HG02938 (cell line): ENCODE data around the gene EIF4G3.
"Not testable (repeated sequence)": the region's sequence is repeated elsewhere in the genome, so short reads cannot be mapped to it uniquely, and the experiment has no call there.

Experiments
- ATAC-seq: cut with Tn5 transposase; IDR thresholded peaks from one replicate; pipeline ENCODE4 v1.9.1; 2021; ENCODE audit warnings: mild to moderate bottlenecking, moderate library complexity; ENCODE audit not compliant: unreplicated experiment

The EIF4G3 gene

DNA sequence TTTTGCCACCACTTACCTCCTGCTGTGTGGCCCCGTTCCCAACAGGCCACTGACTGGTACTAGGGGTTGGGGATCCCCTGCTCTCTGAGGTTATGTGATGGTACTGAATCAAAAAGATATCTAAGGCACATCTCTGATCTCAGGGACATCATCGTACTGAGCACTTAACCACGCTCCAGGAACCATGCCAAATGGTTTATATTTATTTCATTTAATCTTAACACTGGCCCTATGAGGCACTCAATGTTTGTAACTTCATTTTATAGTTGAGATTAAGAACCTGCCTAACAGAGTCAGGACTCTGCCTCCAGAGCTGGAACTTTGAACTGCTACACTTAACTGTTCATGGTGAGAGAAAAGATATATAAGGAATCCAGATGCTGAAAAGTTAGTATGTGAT lies 291.6 kb downstream of the EIF4G3 start:
- no peak for ATAC-seq

DNA sequence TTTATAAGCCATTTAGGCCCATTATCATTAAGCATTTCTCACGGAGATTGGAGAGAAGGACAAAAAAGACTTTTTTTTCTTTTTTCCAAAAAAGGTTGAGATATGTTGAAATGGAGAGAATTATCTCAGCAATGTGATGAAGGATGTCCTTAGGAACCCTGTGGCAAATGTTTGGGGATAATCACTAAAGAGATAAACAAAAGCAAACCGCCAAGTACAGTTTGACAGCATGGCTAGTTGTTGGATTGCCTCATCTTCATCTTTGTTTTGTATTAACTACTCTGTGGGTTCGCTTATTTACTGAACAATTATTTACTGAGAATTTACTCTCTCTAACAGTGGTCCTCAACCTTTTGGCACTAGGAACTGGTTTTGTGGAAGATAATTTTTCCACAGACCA lies 292.2 kb downstream of the EIF4G3 start:
- ATAC-seq, result no peak

DNA sequence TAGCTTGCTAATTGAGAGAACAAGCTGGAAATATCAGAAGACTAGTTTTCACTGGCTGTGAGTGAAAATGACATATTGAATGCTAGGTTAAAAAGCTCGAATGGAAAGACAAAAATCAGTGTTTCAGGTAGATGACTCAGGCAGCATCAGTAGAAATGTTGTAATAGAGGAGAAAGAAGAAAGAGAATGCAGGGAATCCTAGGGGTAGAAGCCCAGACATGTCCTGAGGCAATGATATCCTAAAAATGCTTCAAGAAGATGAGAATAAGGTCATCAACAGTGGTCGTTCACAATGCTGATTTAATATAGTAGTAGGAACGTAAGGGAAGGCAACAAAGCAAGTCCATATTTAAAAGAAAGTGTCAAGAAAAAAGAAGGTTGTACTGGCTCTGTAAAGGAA lies 292.9 kb downstream of the EIF4G3 start:
- no peak for ATAC-seq

DNA sequence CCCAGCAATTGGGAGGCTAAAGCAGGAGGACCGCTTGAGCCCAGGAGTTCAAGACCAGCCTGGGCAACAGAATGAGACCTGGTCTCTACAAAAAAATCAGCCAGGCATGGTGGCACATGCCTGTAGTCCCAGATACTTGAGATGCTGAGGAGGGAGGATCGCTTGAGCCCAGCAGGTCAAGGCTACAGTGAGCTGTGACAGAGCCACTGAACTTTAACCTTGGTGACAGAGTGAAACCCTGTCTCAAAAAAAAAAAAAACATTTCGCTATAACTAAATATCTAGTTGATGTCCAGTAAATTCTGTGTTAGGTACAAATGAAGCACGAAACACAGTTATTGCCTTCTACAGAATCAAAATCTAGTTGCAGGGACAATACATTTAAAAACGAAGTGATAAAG lies 293.9 kb downstream of the EIF4G3 start:
- no peak for ATAC-seq

DNA sequence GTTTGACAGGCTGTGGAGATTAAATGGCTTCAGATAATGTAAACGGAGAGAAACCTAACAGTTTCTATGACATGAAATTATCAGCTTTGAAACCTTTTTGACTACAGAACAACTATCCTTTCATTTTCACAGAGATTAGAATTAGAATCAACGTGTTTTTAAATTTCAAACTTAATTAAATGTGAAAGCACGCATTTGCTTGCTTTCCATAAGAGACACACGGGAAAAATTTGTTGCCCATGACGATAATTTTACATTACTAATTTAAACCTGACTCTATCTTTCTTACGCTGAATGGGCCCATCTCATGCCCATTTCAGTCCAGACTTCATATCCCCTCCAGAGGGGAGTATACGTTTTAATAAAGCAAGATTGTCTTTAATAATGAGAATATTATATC lies 297.9 kb downstream of the EIF4G3 start:
- no peak for ATAC-seq

DNA sequence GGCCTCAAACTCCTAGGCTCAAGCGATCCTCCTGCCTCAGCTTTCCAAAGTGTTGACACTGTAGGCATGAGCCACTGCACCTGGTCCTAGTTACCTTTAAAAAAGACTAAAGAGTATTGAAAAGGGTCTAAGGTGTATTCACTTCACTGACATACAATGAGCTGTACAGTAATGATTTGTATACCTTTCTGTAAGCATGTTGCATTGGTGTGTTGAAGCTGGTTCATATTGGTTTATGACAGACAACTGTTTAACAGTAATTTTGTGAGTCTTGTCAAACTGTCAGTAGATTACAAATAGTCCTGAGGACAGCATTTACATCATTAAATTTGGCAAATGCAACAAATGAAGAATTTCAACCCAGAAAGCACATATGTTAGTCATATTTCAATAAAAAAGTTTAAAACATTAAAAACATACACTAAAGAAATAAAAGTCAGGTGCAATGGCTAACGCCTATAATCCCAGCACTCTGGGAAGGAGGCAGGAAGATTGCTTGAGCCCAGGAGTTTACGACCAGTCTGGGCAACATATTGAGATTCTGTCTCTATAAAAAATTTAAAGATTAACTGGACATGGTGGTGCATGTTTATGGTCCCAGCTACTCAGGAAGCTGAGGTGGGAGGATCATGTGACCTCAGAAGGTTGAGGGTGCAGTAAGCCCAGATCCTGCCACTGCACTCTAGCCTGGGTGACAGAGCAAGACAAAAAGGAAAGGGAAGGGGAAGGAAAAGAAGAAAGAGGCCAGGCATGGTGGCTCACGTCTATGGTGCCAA lies 301.3 kb downstream of the EIF4G3 start:
- ATAC-seq, result no peak

DNA sequence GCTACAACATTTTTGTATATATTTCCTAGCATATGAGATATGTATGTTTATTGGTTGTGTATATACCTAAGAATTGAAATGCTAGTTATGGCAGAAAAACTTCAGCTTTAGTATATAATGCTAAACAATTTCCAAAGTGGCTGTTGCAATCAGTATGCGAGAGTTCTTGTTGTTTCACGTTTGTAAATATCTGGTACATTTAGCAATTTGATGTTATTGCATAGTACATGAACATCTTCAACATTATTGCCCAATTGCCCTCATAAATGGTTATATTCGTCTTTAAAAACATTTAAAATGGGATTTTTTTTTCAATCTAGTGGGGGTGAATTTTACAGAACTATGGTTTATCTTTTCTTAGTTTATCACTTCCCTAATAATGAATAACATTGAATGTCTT lies 303.4 kb downstream of the EIF4G3 start:
- no peak for ATAC-seq

DNA sequence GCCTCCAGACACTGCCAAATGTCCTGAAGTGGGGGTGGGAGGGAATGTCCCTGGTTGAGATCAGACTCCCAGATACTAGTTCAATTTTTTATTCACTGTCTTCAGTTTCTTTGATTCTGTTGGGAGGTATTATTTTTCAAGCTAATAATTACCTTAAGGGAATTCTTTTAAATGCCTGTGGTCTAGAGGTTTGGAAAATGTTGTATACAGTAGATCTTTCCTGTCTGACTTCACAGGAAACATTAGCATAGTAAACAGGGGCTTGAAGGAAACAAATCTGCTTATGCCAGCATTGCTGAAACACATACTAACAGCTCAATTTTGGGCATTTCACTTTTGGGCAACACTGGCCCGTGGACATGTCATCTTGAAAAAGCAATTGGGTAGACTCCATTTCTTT lies 305.3 kb downstream of the EIF4G3 start:
- ATAC-seq, result no peak

DNA sequence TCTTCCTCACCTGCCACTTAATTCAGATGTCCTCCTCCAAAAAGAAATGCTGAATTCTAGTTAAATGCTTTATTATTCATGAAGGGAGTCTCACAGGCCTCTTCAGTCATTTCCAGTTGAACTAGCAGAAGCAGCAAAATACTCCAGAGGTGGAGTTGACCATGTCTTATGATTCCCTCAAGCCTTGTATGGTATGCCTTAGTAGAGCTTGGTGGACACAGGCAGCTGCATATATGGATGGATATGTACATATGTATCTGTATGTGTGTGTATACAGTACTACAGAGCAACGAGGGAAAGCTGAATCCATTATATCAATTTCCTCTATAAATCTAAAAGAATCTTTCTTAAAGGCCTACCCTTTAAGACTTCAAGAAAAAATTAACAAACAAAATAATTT lies 306.0 kb downstream of the EIF4G3 start:
- no peak for ATAC-seq

DNA sequence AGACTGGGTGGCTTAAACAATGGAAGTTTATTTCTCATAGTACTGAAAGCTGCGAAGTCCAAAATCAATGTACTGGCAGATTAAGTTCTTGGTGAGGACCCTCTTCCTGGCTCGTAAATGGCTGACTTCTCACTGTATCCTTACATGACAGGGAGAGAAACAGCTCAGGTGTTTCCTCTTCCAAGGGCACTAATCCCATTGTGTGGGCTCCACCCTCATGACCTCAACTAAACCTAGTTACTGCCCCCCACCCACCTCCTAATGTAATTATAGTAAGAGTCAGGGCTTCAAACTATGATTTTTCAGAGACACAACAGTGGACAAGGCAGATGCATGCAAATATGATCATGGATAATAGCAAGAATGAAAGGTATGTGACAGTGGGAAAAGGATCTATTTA lies 308.4 kb downstream of the EIF4G3 start:
- no peak for ATAC-seq

DNA sequence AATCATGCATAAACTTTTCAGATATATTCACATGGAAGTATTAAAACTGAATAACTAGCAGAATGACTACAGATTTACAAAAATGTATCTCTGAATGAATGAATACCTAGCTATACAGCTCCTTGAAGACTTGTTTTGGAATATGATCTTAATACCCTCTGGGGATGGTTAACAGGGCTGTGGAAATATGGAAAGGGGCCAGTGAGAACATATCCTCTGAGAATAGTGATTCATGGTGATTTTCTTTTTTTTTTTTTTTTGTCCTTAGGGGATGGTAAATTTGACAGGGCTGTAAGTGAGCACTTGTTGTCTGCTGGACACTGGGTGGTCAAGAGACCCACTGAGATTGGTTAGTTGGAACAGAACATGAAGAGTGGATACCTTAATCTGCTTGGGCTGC lies 308.9 kb downstream of the EIF4G3 start:
- no peak for ATAC-seq

DNA sequence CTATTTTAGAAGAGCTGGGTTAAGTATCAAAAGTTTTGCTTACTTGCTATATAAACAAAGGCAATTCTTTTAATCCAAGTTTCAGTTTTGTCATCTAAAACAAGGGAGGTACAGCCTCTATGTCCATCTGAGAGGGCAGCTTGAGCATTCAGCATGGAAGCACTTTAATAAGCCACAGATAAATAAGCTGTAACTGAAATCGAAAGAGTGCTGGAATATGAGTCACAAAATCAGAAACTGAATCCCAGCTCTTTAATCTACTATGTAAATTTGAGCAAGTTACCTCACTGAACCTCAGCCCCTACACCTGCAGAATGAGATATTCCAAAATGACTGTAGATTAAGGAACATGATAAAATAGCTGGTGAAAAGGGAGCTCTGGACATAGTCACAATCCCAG lies 309.6 kb downstream of the EIF4G3 start:
- ATAC-seq, result no peak

DNA sequence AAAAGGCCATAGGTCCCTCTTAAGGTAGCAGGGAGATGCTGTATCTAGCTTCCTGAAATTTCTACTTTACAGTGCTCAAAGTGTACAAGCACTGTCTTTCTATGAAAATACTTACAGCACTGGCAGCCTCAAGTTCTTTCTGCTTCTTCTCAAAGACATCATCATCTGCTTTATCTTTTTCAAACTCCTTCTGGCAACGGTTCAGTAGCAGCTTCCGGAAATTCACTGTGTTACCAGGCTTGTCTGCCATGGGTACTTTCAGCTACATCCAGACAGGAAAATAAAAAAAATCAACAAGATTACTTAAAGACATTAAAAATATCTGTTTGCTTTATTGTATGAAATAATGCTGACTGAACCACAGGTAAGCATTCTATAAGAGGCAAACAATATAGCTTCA lies 311.7 kb downstream of the EIF4G3 start:
- ATAC-seq, result no peak

DNA sequence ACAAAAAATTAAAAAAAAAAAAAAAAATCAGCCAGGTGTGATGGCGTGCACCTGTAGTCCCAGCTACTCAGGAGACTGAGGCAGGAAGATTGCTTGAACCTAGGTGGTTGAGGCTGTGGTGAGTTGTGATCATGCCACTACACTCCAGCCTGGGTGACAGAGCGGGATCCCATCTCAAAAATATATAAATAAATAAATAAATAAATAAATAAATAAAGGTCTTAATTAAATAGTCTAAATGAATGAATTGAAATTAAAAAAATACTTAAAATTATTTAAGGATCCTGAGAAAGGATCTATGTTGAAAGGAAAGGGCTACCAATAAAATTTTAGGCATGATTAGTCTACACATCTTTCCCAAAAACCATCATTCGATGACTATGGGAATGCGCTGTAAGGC lies 322.2 kb downstream of the EIF4G3 start:
- ATAC-seq, result no peak

DNA sequence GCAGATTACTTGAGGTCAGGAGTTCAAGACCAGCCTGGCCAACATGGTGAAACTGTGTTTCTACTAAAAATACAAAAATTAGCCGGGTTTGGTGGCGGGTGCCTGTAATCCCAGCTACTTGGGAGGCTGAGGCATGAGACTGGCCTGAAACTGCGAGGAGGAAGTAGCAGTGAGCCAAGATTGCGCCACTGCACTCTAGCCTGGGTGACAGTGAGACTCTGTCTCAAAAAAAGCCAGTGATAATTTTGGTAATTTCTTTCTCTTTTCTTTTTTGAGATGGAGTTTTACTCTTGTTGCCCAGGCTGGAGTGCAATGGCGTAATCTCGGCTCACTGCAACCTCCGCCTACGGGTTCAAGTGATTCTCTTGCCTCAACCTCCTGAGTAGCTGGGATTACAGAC lies 324.9 kb downstream of the EIF4G3 start:
- ATAC-seq, result not testable (repeated sequence)

DNA sequence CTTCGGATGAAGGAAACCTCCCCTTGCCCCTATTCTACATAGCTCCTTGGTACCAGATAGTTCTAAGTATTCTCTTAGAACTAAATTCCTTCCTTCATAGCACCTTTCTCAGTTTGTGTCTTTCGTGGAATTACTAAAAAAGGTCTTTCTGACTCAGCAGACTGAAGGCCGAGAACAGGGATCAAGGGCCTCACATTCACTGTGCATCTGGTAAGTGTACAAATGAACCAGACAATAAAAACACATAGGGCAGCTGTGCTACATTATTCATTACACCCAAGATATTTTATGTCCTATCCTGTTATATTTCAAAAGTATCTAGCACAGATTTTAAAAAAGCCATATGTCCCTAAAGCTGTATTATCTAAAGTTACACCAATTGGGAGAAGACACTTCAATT lies 326.7 kb downstream of the EIF4G3 start:
- no peak for ATAC-seq

DNA sequence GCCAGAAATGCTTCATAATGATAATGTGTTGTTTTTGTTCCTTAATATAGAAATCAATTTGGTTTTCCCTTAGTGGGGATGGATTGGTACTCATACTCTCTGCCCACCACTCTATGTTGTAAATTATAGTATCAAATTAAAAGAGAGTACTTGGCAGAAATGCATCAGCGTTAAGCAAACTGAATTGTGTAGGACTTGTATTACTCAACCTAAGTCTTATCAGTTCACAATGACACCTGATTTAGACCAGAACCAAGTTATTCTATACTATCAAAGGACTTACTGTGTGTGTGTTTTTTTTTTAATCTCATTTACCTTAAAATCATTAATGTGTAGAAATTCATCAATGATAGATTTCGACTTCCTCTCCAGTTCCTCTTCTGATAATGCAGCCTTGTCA lies 327.6 kb downstream of the EIF4G3 start:
- ATAC-seq, result no peak

DNA sequence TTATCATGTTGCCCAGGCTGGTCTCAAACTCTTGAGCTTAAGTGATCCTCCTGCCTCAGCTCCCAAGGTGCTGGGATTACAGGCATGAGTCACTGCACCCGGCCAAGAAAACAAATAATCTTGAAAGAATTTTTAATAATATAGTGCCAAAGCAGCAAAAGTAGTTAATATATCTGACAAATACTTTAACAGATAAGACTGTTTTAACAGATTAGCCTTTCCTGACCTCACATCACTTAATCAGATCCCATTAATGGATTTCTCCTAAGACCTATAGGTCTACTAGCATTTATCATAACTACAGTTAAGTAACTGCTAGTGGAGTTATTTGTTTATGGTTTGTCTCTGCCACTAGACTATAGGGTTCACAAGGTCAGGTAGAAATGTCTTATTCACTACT lies 328.5 kb downstream of the EIF4G3 start:
- ATAC-seq, result no peak

DNA sequence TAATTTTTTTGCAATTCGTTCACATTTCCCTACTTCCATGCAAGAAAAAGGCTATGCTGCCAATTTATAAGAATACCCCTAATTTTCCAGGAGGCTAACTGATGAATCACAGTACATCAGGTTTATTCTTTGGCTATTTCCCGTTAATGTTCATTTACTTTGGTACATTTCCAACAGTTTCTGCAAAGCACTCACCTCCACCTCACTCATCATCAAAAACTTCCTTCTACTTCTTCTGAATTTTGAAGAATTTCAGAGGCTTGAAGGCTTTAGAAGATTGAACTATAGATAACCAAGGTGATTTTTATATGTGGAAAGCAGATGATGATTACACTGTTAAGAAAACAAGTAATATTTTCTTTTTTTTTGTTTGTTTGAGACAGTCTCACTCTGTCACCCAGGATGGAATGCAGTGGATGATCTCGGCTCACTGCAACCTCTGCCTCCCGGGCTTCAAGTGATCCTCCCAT lies 329.1 kb downstream of the EIF4G3 start:
- ATAC-seq, result no peak

DNA sequence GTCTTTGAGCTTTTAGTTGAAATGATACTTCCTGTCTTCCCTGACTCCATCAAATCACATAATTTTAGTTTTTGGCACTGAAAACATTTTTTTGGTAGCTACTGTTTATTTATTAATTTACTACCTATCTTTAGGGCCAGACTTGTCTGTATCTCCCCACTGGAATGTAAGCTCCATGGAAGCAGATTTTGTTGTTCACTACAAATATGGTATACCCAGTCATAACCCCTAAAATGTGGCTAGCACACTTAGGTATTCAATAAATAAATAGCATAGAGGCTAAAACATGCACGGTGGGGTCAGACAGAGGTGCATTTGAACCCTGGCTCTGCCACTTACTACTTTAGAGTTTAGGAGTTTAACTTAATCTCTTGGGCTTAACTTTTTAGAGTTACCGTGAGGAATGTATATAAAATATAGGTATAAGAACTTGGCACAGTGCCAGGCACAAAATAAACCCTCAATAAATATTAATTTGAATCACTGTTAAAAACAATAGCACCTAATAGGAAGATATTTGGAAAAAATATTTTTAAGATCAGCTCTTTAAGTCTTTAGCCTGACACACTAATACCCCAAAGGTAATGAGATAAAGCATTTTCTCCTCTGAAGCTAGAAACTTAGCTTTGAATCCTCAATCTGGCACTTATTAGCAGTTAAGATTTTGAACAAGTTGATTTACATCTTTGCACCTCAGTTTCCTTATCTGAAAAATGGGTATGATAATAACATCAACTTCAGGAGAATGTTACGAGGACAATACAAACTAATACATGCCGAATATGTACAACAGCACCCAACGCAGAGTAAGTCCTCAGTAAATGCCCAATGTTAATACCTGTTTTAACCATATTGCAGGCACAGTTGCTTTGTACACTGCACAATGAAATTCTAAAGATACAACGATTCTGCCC lies 330.0 kb downstream of the EIF4G3 start:
- no peak for ATAC-seq

DNA sequence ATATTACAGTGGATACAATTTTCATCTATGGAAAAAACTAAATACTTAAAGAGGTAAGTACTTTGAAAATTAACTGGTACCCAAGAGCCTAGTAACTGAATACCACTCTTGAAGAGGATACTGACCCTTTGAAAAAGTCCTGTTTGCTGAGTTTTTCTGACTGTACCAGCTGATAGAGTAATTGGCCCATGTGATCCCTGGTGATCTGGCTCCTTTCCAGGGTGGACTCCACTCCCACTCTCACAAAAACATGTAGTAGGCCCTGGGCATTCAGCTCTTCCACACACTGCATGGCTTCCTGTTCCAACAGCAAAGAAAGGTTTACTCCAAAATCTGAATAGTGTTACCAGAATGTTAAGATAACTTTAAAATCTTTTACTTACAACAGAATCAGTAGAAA lies 336.0 kb downstream of the EIF4G3 start:
- ATAC-seq, result no peak

DNA sequence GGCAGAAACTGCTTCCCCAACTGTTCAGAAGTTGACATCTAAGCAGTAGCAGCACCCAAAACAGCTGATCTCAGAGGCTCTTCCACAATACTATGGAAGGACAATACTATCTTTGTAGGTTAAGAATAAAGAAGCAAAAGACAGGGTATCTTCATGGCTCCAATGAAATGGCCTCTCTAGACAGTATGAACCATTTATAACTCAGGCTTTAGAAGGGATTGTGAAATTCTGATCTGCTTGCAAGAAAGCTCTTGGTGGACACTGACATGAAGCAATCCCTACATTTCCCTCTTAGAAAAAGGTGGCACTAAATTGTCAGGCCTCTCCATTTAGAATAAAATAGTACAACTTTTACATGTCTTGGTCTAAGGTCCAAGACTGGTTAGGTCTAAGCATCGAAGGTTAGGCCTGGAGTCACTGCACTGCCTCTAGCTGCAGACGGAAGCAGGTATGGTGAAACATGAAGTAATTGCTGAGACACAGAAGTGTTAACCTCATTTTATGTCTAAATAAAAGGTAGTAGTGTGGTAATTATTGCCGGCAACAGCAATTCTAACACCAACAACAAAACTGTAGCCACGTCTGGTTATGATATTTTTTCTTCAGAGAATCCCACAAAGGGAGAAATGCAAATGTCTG lies 339.0 kb downstream of the EIF4G3 start:
- ATAC-seq, result no peak
